HepG2 (cell line): ENCODE data around the gene MAN1A1. TPM values are rescaled to one million over a fixed set of nuclear protein-coding genes. Genes with fewer than 3 reads are reported as not detected.
A peak's percentile ranks its signal among the peaks of the same experiment; 100 is the strongest.

Source experiments
- BATF2 ChIP-seq: sonication (generic); formaldehyde crosslinking; IDR thresholded peaks from 2 replicates; pipeline ENCODE4 v1.8.0; 2022; ENCODE audit warnings: mild to moderate bottlenecking, missing genetic modification reagents, moderate library complexity
- EEA1 ChIP-seq: sonication (generic); formaldehyde crosslinking; IDR thresholded peaks from 2 replicates; pipeline ENCODE4 v1.5.1; 2020; ENCODE audit warnings: mild to moderate bottlenecking, missing genetic modification reagents, borderline replicate concordance
- JDP2 ChIP-seq: sonication (generic); formaldehyde crosslinking; IDR thresholded peaks from 2 replicates; pipeline ENCODE4 v1.8.1; 2022; ENCODE audit warnings: missing genetic modification reagents, borderline replicate concordance
- JUND ChIP-seq: sonication (generic); formaldehyde crosslinking; IDR thresholded peaks from 2 replicates; pipeline ENCODE4 v1.8.0; 2022; ENCODE audit warnings: mild to moderate bottlenecking, missing genetic modification reagents
- KLF9 ChIP-seq: IDR thresholded peaks from 2 replicates; pipeline ENCODE4 v1.6.1; 2016; ENCODE audit warnings: low read depth
- POGZ ChIP-seq: sonication (generic); formaldehyde crosslinking; IDR thresholded peaks from 2 replicates; pipeline ENCODE4 v1.4.0; 2020; ENCODE audit warnings: mild to moderate bottlenecking, missing genetic modification reagents
- REPIN1 ChIP-seq: sonication (generic); formaldehyde crosslinking; IDR thresholded peaks from 2 replicates; pipeline ENCODE4 v1.8.0; 2022; ENCODE audit warnings: missing genetic modification reagents, low read depth, mild to moderate bottlenecking, borderline replicate concordance
- RFXANK ChIP-seq: IDR thresholded peaks from 2 replicates; pipeline ENCODE4 v1.6.1; 2016
- RORA ChIP-seq: sonication (generic); formaldehyde crosslinking; IDR thresholded peaks from 2 replicates; pipeline ENCODE4 v1.5.0; 2020; ENCODE audit warnings: mild to moderate bottlenecking, missing genetic modification reagents, moderate library complexity
- TBL1XR1 ChIP-seq: fragments of 150-350 bp; IDR thresholded peaks from 2 replicates; pipeline ENCODE4 v1.6.1; 2014; ENCODE audit warnings: borderline replicate concordance, low read length; ENCODE audit not compliant: partially characterized antibody
- TFDP2 ChIP-seq: sonication (generic); formaldehyde crosslinking; IDR thresholded peaks from 2 replicates; pipeline ENCODE4 v1.4.0; 2020; ENCODE audit warnings: missing genetic modification reagents
- ZFP36 ChIP-seq: fragments of 150-350 bp; IDR thresholded peaks from 2 replicates; pipeline ENCODE4 v1.6.1; 2018; ENCODE audit warnings: borderline replicate concordance, low read length, low read depth; ENCODE audit not compliant: partially characterized antibody
- ZKSCAN5 ChIP-seq: sonication (generic); formaldehyde crosslinking; IDR thresholded peaks from 2 replicates; pipeline ENCODE4 v1.5.1; 2020; ENCODE audit warnings: mild to moderate bottlenecking, missing genetic modification reagents
- ZNF263 ChIP-seq: sonication (generic); formaldehyde crosslinking; IDR thresholded peaks from 2 replicates; pipeline ENCODE4 v1.4.0; 2020; ENCODE audit warnings: missing genetic modification reagents
- ZNF264 ChIP-seq: sonication (generic); formaldehyde crosslinking; IDR thresholded peaks from 2 replicates; pipeline ENCODE4 v1.4.0; 2020; ENCODE audit warnings: missing genetic modification reagents
- ZNF296 ChIP-seq: sonication (generic); formaldehyde crosslinking; conservative IDR thresholded peaks from 2 replicates; pipeline ENCODE4 v1.5.0; 2020; ENCODE audit warnings: mild to moderate bottlenecking, missing genetic modification reagents
- ZNF496 ChIP-seq: sonication (generic); formaldehyde crosslinking; IDR thresholded peaks from 2 replicates; pipeline ENCODE4 v1.8.1; 2023; ENCODE audit warnings: mild to moderate bottlenecking, moderate library complexity, missing genetic modification reagents; ENCODE audit not compliant: insufficient replicate concordance
- polyA plus RNA-seq, 8 experiments: library from polyadenylated mRNA; depleted of rRNA in 3 of 8; stranded (reverse) in 7 of 8; unstranded in 1 of 8; fragments of >200 nt; fragmentation: Illumina TruSeq in 4 of 8; extraction: Trizol in 4 of 8; gene quantifications; 2 replicates each; pipeline versions ENCODE4 v1.2.1 to v1.2.3, GENCODE V29; 2011 to 2016; ENCODE audit warnings: low read depth in 4 of 8, missing spikeins in 1 of 8, mixed read lengths in 1 of 8; ENCODE audit not compliant: insufficient read depth in 1 of 8
- total RNA-seq, 5 experiments: library from RNA; depleted of rRNA; stranded (reverse); fragments of >200 nt; fragmentation: Illumina TruSeq; extraction: Trizol; gene quantifications; 2 replicates each; pipeline ENCODE4 v1.2.3, GENCODE V29; 2016; ENCODE audit warnings: low read depth in 1 of 5
- TF ChIP-seq, protein P1 (sequence below): IDR thresholded peaks from 2 replicates; pipeline ENCODE4 v1.6.1; 2016
- TF ChIP-seq, protein P2 (sequence below): sonication (generic); formaldehyde crosslinking; IDR thresholded peaks from 2 replicates; pipeline ENCODE4 v1.5.0; 2020; ENCODE audit warnings: missing genetic modification reagents
- TF ChIP-seq, protein P3 (sequence below): sonication (generic); formaldehyde crosslinking; IDR thresholded peaks from 2 replicates; pipeline ENCODE4 v1.4.0; 2020; ENCODE audit warnings: missing genetic modification reagents

Gene MAN1A1
- total and polyA plus RNA-seq, 2 of the 13 experiments (the other 11 are each of a cell fraction or from before 2014, with no cell fraction given) = 156 to 236 TPM

GRCh38 chr6:119297049-119297448, 52.5 kb downstream of the MAN1A1 start (continued):
- TF ChIP-seq EEA1 (CRISPR knock-in tag) = no peak
- no peak for TF ChIP-seq BATF2 (CRISPR knock-in tag)
- TF ChIP-seq ZKSCAN5 (CRISPR knock-in tag) = no peak
- no peak for TF ChIP-seq ZNF296 (CRISPR knock-in tag)
- TF ChIP-seq JDP2 (CRISPR knock-in tag) = no peak
- no peak for TF ChIP-seq JUND (CRISPR knock-in tag)
- TF ChIP-seq POGZ (CRISPR knock-in tag) = peak; percentile 57; the same call in 1 of the 2 replicates
- no peak for TF ChIP-seq TFDP2 (CRISPR knock-in tag)
- no peak for TF ChIP-seq ZNF496 (CRISPR knock-in tag)
- TF ChIP-seq KLF9 (CRISPR knock-in tag) = no peak
- no peak for TF ChIP-seq ZNF264
- no peak for TF ChIP-seq TBL1XR1
- TF ChIP-seq, protein P1, sequence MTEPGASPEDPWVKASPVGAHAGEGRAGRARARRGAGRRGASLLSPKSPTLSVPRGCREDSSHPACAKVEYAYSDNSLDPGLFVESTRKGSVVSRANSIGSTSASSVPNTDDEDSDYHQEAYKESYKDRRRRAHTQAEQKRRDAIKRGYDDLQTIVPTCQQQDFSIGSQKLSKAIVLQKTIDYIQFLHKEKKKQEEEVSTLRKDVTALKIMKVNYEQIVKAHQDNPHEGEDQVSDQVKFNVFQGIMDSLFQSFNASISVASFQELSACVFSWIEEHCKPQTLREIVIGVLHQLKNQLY (CRISPR knock-in tag) = no peak
- TF ChIP-seq RFXANK = no peak
- no peak for TF ChIP-seq REPIN1 (CRISPR knock-in tag)
- TF ChIP-seq, protein P2, sequence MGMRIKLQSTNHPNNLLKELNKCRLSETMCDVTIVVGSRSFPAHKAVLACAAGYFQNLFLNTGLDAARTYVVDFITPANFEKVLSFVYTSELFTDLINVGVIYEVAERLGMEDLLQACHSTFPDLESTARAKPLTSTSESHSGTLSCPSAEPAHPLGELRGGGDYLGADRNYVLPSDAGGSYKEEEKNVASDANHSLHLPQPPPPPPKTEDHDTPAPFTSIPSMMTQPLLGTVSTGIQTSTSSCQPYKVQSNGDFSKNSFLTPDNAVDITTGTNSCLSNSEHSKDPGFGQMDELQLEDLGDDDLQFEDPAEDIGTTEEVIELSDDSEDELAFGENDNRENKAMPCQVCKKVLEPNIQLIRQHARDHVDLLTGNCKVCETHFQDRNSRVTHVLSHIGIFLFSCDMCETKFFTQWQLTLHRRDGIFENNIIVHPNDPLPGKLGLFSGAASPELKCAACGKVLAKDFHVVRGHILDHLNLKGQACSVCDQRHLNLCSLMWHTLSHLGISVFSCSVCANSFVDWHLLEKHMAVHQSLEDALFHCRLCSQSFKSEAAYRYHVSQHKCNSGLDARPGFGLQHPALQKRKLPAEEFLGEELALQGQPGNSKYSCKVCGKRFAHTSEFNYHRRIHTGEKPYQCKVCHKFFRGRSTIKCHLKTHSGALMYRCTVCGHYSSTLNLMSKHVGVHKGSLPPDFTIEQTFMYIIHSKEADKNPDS (CRISPR knock-in tag) = no peak
- TF ChIP-seq, protein P3, sequence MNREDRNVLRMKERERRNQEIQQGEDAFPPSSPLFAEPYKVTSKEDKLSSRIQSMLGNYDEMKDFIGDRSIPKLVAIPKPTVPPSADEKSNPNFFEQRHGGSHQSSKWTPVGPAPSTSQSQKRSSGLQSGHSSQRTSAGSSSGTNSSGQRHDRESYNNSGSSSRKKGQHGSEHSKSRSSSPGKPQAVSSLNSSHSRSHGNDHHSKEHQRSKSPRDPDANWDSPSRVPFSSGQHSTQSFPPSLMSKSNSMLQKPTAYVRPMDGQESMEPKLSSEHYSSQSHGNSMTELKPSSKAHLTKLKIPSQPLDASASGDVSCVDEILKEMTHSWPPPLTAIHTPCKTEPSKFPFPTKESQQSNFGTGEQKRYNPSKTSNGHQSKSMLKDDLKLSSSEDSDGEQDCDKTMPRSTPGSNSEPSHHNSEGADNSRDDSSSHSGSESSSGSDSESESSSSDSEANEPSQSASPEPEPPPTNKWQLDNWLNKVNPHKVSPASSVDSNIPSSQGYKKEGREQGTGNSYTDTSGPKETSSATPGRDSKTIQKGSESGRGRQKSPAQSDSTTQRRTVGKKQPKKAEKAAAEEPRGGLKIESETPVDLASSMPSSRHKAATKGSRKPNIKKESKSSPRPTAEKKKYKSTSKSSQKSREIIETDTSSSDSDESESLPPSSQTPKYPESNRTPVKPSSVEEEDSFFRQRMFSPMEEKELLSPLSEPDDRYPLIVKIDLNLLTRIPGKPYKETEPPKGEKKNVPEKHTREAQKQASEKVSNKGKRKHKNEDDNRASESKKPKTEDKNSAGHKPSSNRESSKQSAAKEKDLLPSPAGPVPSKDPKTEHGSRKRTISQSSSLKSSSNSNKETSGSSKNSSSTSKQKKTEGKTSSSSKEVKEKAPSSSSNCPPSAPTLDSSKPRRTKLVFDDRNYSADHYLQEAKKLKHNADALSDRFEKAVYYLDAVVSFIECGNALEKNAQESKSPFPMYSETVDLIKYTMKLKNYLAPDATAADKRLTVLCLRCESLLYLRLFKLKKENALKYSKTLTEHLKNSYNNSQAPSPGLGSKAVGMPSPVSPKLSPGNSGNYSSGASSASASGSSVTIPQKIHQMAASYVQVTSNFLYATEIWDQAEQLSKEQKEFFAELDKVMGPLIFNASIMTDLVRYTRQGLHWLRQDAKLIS (CRISPR knock-in tag) = no peak
- TF ChIP-seq RORA (CRISPR knock-in tag) = no peak
- TF ChIP-seq ZNF263 (CRISPR knock-in tag) = no peak
- no peak for TF ChIP-seq ZFP36
